Prostate gland (tissue), 2 donors: ENCODE measurements around the gene CHDH.

Experiments
- CTCF ChIP-seq, 4 experiments: fragments of 200-600 bp in 2 of 4; fragments of 450-650 bp in 2 of 4; sonication (generic) in 2 of 4; IDR thresholded peaks; 1 replicate in 3 of 4; 2 replicates in 1 of 4; pipeline ENCODE4 v1.5.1; 2016 to 2019; ENCODE audit warnings: antibody characterized with exemption in 4 of 4, mild to moderate bottlenecking in 2 of 4, moderate library complexity in 2 of 4
- POLR2AphosphoS5 ChIP-seq: sonication (generic); formaldehyde crosslinking; IDR thresholded peaks from one replicate; pipeline ENCODE4 v1.6.1; 2017; ENCODE audit warnings: antibody characterized with exemption

- TF ChIP-seq CTCF (IDR thresholded peaks at IDR 0.05) (no peak), POLR2AphosphoS5 (no peak)
These were observed 29.0 kb downstream of the CHDH start for GRCh38 chr3:53817211-53817610.
